Measurements from ENCODE around the gene LAMA2.

The LAMA2 gene

GRCh38 chr6:129338683-129339082, 455.7 kb downstream of the LAMA2 start:
- TF ChIP-seq TEAD4 (IDR thresholded peaks at IDR 0.05) (no peak), YY1 (IDR thresholded peaks at IDR 0.05; ENCODE audit: low read depth) (no peak), RAD21 (IDR thresholded peaks at IDR 0.05; ENCODE audit: low read depth) (no peak), TCF12 (IDR thresholded peaks at IDR 0.05; ENCODE audit: low read depth) (no peak), CEBPB (IDR thresholded peaks at IDR 0.05) (no peak), USF1 (IDR thresholded peaks at IDR 0.05) (no peak), ZBTB7A (IDR thresholded peaks at IDR 0.05; ENCODE audit: low read depth) (no peak), EGR1 (IDR thresholded peaks at IDR 0.05) (no peak), EP300 (IDR thresholded peaks at IDR 0.05; ENCODE audit: borderline replicate concordance) (no peak), REST (IDR thresholded peaks at IDR 0.05; ENCODE audit: low read depth) (no peak), FOXM1 (IDR thresholded peaks at IDR 0.05; ENCODE audit: borderline replicate concordance, low read depth) (no peak), TAF1 (IDR thresholded peaks at IDR 0.05; ENCODE audit: low read depth) (no peak), CREB1 (IDR thresholded peaks at IDR 0.05; ENCODE audit: low read depth) (no peak)

- TF ChIP-seq RAD21 (IDR thresholded peaks at IDR 0.05; ENCODE audit: low read depth), result no peak
- no peak for TF ChIP-seq ZBTB7A (IDR thresholded peaks at IDR 0.05; ENCODE audit: low read depth)
Observed at GRCh38 chr6:129340983-129341382, 458.0 kb downstream of the LAMA2 start.

- TF ChIP-seq YY1 (IDR thresholded peaks at IDR 0.05; ENCODE audit: low read depth) (no peak), ZBTB7A (IDR thresholded peaks at IDR 0.05; ENCODE audit: low read depth) (no peak), MAX (IDR thresholded peaks at IDR 0.05) (no peak), CREB1 (IDR thresholded peaks at IDR 0.05; ENCODE audit: low read depth) (no peak), USF1 (IDR thresholded peaks at IDR 0.05) (no peak), REST (IDR thresholded peaks at IDR 0.05; ENCODE audit: low read depth) (no peak), CEBPB (IDR thresholded peaks at IDR 0.05) (no peak), EGR1 (IDR thresholded peaks at IDR 0.05) (no peak), EP300 (IDR thresholded peaks at IDR 0.05; ENCODE audit: borderline replicate concordance) (no peak), TCF12 (IDR thresholded peaks at IDR 0.05; ENCODE audit: low read depth) (no peak), RAD21 (IDR thresholded peaks at IDR 0.05; ENCODE audit: low read depth) (no peak), TAF1 (IDR thresholded peaks at IDR 0.05; ENCODE audit: low read depth) (no peak), TEAD4 (IDR thresholded peaks at IDR 0.05) (no peak), FOXM1 (IDR thresholded peaks at IDR 0.05; ENCODE audit: borderline replicate concordance, low read depth) (no peak), NFIC (IDR thresholded peaks at IDR 0.05) (no peak)
Observed at GRCh38 chr6:129342243-129342642, 459.3 kb downstream of the LAMA2 start.

- TF ChIP-seq ZBTB7A (IDR thresholded peaks at IDR 0.05; ENCODE audit: low read depth) (no peak), TEAD4 (IDR thresholded peaks at IDR 0.05) (no peak), EP300 (IDR thresholded peaks at IDR 0.05; ENCODE audit: borderline replicate concordance) (no peak), USF1 (IDR thresholded peaks at IDR 0.05) (no peak), MAX (IDR thresholded peaks at IDR 0.05) (no peak), REST (IDR thresholded peaks at IDR 0.05; ENCODE audit: low read depth) (no peak), TCF12 (IDR thresholded peaks at IDR 0.05; ENCODE audit: low read depth) (no peak), NFIC (IDR thresholded peaks at IDR 0.05) (no peak)
Observed at GRCh38 chr6:129342796-129343195, 459.9 kb downstream of the LAMA2 start.
